Mucosa of descending colon (tissue), 3 donors: ENCODE data around the gene FAM219A. TPM values are rescaled to one million over a fixed set of nuclear protein-coding genes. Genes with fewer than 3 reads are reported as not detected.
A peak's percentile ranks its signal among the peaks of the same experiment; 100 is the strongest.

ENCODE experiments used
- ATAC-seq: fragments of 200-7000 bp; cut with Tn5 transposase; one replicate; pipeline ENCODE4 v1.9.1; 2020; ENCODE audit warnings: mild to moderate bottlenecking, moderate library complexity
- DNase-seq, 3 donors: peaks; one replicate each; pipeline ENCODE4 v3.0.0-alpha.2; 2020
- H3K36me3 ChIP-seq: fragments of 200-600 bp; one replicate; pipeline ENCODE4 v1.8.0; 2021; ENCODE audit warnings: low read depth, mild to moderate bottlenecking
- H3K4me1 ChIP-seq: fragments of 200-600 bp; one replicate; pipeline ENCODE4 v1.8.0; 2021; ENCODE audit warnings: low read depth, mild to moderate bottlenecking
- H3K4me3 ChIP-seq: fragments of 200-600 bp; one replicate; pipeline ENCODE4 v1.8.0; 2021; ENCODE audit warnings: mild to moderate bottlenecking
- H3K9me3 ChIP-seq: fragments of 200-600 bp; one replicate; pipeline ENCODE4 v1.8.0; 2021; ENCODE audit warnings: mild to moderate bottlenecking
- CTCF ChIP-seq: fragments of 200-600 bp; IDR thresholded peaks from one replicate; pipeline ENCODE4 v1.8.0; 2022; ENCODE audit warnings: antibody characterized with exemption, mild to moderate bottlenecking
- intact Hi-C, 2 donors: fragments of 100-400 bp; cut with DNase I in 1 of 2; cut with micrococcal nuclease in 1 of 2; formaldehyde crosslinking; loops; one replicate each; pipeline versions ENCODE4 v1.11.0 to v1.11.1; 2022; cut with DNase I, micrococcal nuclease
- total RNA-seq, 3 donors: library from RNA; stranded (reverse); fragmentation: NEBNext Ultra II Directional in 2 of 3; extraction: Animal tissue kit (Norgen Biotek cat#: 25700) in 2 of 3; gene quantifications; one replicate each; pipeline versions ENCODE4 v1.2.1 to v1.2.4, GENCODE V29; 2021 to 2023
- donor health status: DM: no; HTN: no; CAD: no; lungs with moderate emphysema.
- donor health status: DM: no; HTN: no; CAD: no.
- donor health status: DM: no; HTN: yes; CAD: no.

Gene FAM219A
- total RNA-seq, 3 donors from 2014 or later: 5.1 to 20.8 (median 8.6) TPM

- intact Hi-C loops: no loop called here
- H3K4me3 ChIP-seq: no peak overlapping the region
- DNase-seq (no peak), ATAC-seq (no peak)
- H3K36me3 ChIP-seq: no peaks in the 10 kb centered on the region
- no peak for TF ChIP-seq CTCF
- no peaks in the 10 kb centered on the region for H3K9me3 ChIP-seq
- H3K4me1 ChIP-seq: peaks cover 9% of the 10 kb centered on the region
Measured at GRCh38 chr9:34431667-34432066, 26.7 kb downstream of the FAM219A start.

GRCh38 chr9:34430843-34431437 lies 27.4 kb downstream of the FAM219A start:
- ATAC-seq: peak; percentile 46
- Histone ChIP-seq H3K4me1 (peaks cover 9% of the 10 kb centered on the region), H3K36me3 (no peaks in the 10 kb centered on the region), H3K9me3 (no peaks in the 10 kb centered on the region), H3K4me3 (no peak overlapping the region)
- TF ChIP-seq CTCF: no peak
- DNase-seq: peak in 2 of 3 donors; percentile 37 to 76
- intact Hi-C loops: no loop called here

GRCh38 chr9:34428325-34428958 lies 29.9 kb downstream of the FAM219A start:
- TF ChIP-seq CTCF: no peak
- Histone ChIP-seq H3K4me3 (no peak overlapping the region), H3K36me3 (no peaks in the 10 kb centered on the region), H3K4me1 (peaks cover 9% of the 10 kb centered on the region), H3K9me3 (no peaks in the 10 kb centered on the region)
- intact Hi-C loops: no loop called here
- DNase-seq (no peak), ATAC-seq (peak; percentile 57)

GRCh38 chr9:34426347-34427074 lies 31.9 kb downstream of the FAM219A start:
- H3K4me3 ChIP-seq: no peak overlapping the region
- ATAC-seq: no peak
- intact Hi-C loops: no loop called here
- H3K4me1 ChIP-seq: peaks cover 9% of the 10 kb centered on the region
- DNase-seq: no peak
- H3K9me3 ChIP-seq: no peaks in the 10 kb centered on the region
- H3K36me3 ChIP-seq: no peaks in the 10 kb centered on the region
- no peak for TF ChIP-seq CTCF

- no peak for TF ChIP-seq CTCF
- intact Hi-C loops: no loop called here
- DNase-seq (no peak), ATAC-seq (no peak)
- Histone ChIP-seq H3K9me3 (no peaks in the 10 kb centered on the region), H3K4me3 (no peak overlapping the region), H3K36me3 (no peaks in the 10 kb centered on the region), H3K4me1 (no peaks in the 10 kb centered on the region)
Measured at GRCh38 chr9:34419716-34420504, 38.5 kb downstream of the FAM219A start.
